Loucy (cell line): ENCODE data around the gene ULBP2.
A peak's percentile ranks its signal among the peaks of the same experiment; 100 is the strongest.
"Not testable (repeated sequence)": the region's sequence is repeated elsewhere in the genome, so short reads cannot be mapped to it uniquely, and the experiment has no call there.

Experiments used
- H2AFZ ChIP-seq: fragments of 200-600 bp; sonication (generic); 2 replicates; pipeline ENCODE4 v1.6.0; 2016; ENCODE audit warnings: antibody characterized with exemption, mild to moderate bottlenecking, low read length, moderate library complexity
- H3F3A ChIP-seq: fragments of 200-600 bp; 2 replicates; pipeline ENCODE4 v1.6.0; 2016; ENCODE audit warnings: antibody characterized with exemption, low read depth, mild to moderate bottlenecking
- H3K27me3 ChIP-seq: fragments of 200-600 bp; sonication (generic); 2 replicates; pipeline ENCODE4 v1.6.1; 2014; ENCODE audit warnings: low read length, mild to moderate bottlenecking; ENCODE audit not compliant: insufficient read depth, poor library complexity, severe bottlenecking
- H3K36me3 ChIP-seq: fragments of 200-600 bp; sonication (generic); 2 replicates; pipeline ENCODE4 v1.6.1; 2016; ENCODE audit warnings: low read length; ENCODE audit not compliant: insufficient read depth
- H3K4me1 ChIP-seq: fragments of 200-600 bp; sonication (generic); 2 replicates; pipeline ENCODE4 v1.5.1; 2014; ENCODE audit warnings: low read length, mild to moderate bottlenecking; ENCODE audit not compliant: insufficient read depth, poor library complexity, severe bottlenecking
- H3K4me2 ChIP-seq: fragments of 200-600 bp; sonication (generic); 2 replicates; pipeline ENCODE4 v1.6.0; 2014; ENCODE audit warnings: antibody characterized with exemption, low read length, low read depth, mild to moderate bottlenecking; ENCODE audit not compliant: poor library complexity, severe bottlenecking
- H3K4me3 ChIP-seq: fragments of 200-600 bp; sonication (generic); 2 replicates; pipeline ENCODE4 v1.5.1; 2014; ENCODE audit warnings: low read length, mild to moderate bottlenecking, mixed read lengths; ENCODE audit not compliant: poor library complexity, severe bottlenecking
- H3K79me2 ChIP-seq: fragments of 200-600 bp; sonication (generic); 2 replicates; pipeline ENCODE4 v1.6.1; 2014; ENCODE audit warnings: low read length; ENCODE audit not compliant: insufficient read depth
- H3K9ac ChIP-seq: fragments of 200-600 bp; sonication (generic); 2 replicates; pipeline ENCODE4 v1.6.0; 2014; ENCODE audit warnings: mild to moderate bottlenecking, low read depth, low read length, moderate library complexity; ENCODE audit not compliant: poor library complexity, severe bottlenecking
- H3K9me2 ChIP-seq: fragments of 200-600 bp; sonication (generic); replicated peaks from 2 replicates; pipeline ENCODE4 v1.6.1; 2016; ENCODE audit warnings: low read depth, low read length, mixed read lengths
- H3K9me3 ChIP-seq: fragments of 200-600 bp; sonication (generic); 2 replicates; pipeline ENCODE4 v1.6.1; 2014; ENCODE audit warnings: mild to moderate bottlenecking, antibody characterized with exemption, low read length, low read depth; ENCODE audit not compliant: insufficient read depth
- H4K20me1 ChIP-seq: fragments of 200-600 bp; sonication (generic); 2 replicates; pipeline ENCODE4 v1.6.0; 2014; ENCODE audit warnings: antibody characterized with exemption, low read length, mild to moderate bottlenecking; ENCODE audit not compliant: insufficient read depth, poor library complexity, severe bottlenecking
- CTCF ChIP-seq: fragments of 200-600 bp; sonication (generic); conservative IDR thresholded peaks from 2 replicates; pipeline ENCODE4 v1.5.1; 2014; ENCODE audit warnings: mild to moderate bottlenecking, antibody characterized with exemption, low read length
- EZH2phosphoT487 ChIP-seq: fragments of 200-600 bp; IDR thresholded peaks from 2 replicates; pipeline ENCODE4 v1.6.1; 2018; ENCODE audit warnings: antibody characterized with exemption, mild to moderate bottlenecking, moderate library complexity, borderline replicate concordance

Gene ULBP2

GRCh38 chr6:149967591-149967990, 25.8 kb downstream of the ULBP2 start:
- H3K9me2 ChIP-seq: no peaks in the 10 kb centered on the region
- no peaks in the 10 kb centered on the region for H3K36me3 ChIP-seq
- H3K79me2 ChIP-seq: no peaks in the 10 kb centered on the region
- H4K20me1 ChIP-seq: no peaks in the 10 kb centered on the region
- H3K9ac ChIP-seq: no peak overlapping the region
- no peaks in the 10 kb centered on the region for H3K27me3 ChIP-seq
- no peak overlapping the region for H3K4me3 ChIP-seq
- TF ChIP-seq EZH2phosphoT487 (no peak), CTCF (no peak)
- no peaks in the 10 kb centered on the region for H3F3A ChIP-seq
- no peaks in the 10 kb centered on the region for H3K9me3 ChIP-seq
- H2AFZ ChIP-seq: no peak overlapping the region
- no peak overlapping the region for H3K4me2 ChIP-seq
- H3K4me1 ChIP-seq: no peaks in the 10 kb centered on the region

- H2AFZ ChIP-seq, H3K79me2 ChIP-seq, H3K9ac ChIP-seq, H3K27me3 ChIP-seq, H4K20me1 ChIP-seq, H3F3A ChIP-seq, H3K4me2 ChIP-seq, H3K4me1 ChIP-seq, H3K9me3 ChIP-seq, H3K9me2 ChIP-seq, H3K4me3 ChIP-seq, H3K36me3 ChIP-seq: not testable (repeated sequence)
Measured at GRCh38 chr6:149967999-149968398, 26.2 kb downstream of the ULBP2 start.

GRCh38 chr6:149968909-149969308, 27.1 kb downstream of the ULBP2 start:
- H3F3A ChIP-seq, H2AFZ ChIP-seq, H4K20me1 ChIP-seq, H3K9me3 ChIP-seq, H3K4me3 ChIP-seq, H3K9me2 ChIP-seq, H3K79me2 ChIP-seq, H3K27me3 ChIP-seq, H3K4me2 ChIP-seq, H3K4me1 ChIP-seq, H3K36me3 ChIP-seq, H3K9ac ChIP-seq: not testable (repeated sequence)

- no peak overlapping the region for H2AFZ ChIP-seq
- no peaks in the 10 kb centered on the region for H3K36me3 ChIP-seq
- TF ChIP-seq EZH2phosphoT487 (no peak), CTCF (no peak)
- H3K9me3 ChIP-seq: no peaks in the 10 kb centered on the region
- no peaks in the 10 kb centered on the region for H3F3A ChIP-seq
- H3K4me1 ChIP-seq: peaks cover 7% of the 10 kb centered on the region
- H3K79me2 ChIP-seq: no peaks in the 10 kb centered on the region
- no peaks in the 10 kb centered on the region for H3K27me3 ChIP-seq
- no peak overlapping the region for H3K4me2 ChIP-seq
- H3K4me3 ChIP-seq: no peak overlapping the region
- no peaks in the 10 kb centered on the region for H4K20me1 ChIP-seq
- no peak overlapping the region for H3K9ac ChIP-seq
- no peaks in the 10 kb centered on the region for H3K9me2 ChIP-seq
Measured at GRCh38 chr6:149969635-149970034, 27.8 kb downstream of the ULBP2 start.

- H3K36me3 ChIP-seq, H3K9me3 ChIP-seq, H3F3A ChIP-seq, H3K9me2 ChIP-seq, H3K9ac ChIP-seq, H3K79me2 ChIP-seq, H4K20me1 ChIP-seq, H3K27me3 ChIP-seq: not testable (repeated sequence)
- Histone ChIP-seq H3K4me3 (peak overlapping the region; percentile 41), H3K4me1 (peaks cover 13% of the 10 kb centered on the region), H3K4me2 (peak overlapping the region; percentile 62), H2AFZ (peak overlapping the region; percentile 72)
Measured at GRCh38 chr6:149974394-149974793, 32.6 kb downstream of the ULBP2 start.
